GM18502 (cell line): ENCODE results near the gene SPINK14.
A peak's percentile ranks its signal among the peaks of the same experiment; 100 is the strongest.

ENCODE experiments used
- ATAC-seq: cut with Tn5 transposase; IDR thresholded peaks from one replicate; pipeline ENCODE4 v1.9.1; 2021; ENCODE audit warnings: mild to moderate bottlenecking; ENCODE audit not compliant: unreplicated experiment, poor library complexity

The SPINK14 gene

GRCh38 chr5:148168246-148168645 is at the start of gene SPINK14:
Gene SPINK14 (plus strand): TSS chr5:148168546. CDS start chr5:148169733, 1,187 bp downstream.
- no peak for ATAC-seq

DNA sequence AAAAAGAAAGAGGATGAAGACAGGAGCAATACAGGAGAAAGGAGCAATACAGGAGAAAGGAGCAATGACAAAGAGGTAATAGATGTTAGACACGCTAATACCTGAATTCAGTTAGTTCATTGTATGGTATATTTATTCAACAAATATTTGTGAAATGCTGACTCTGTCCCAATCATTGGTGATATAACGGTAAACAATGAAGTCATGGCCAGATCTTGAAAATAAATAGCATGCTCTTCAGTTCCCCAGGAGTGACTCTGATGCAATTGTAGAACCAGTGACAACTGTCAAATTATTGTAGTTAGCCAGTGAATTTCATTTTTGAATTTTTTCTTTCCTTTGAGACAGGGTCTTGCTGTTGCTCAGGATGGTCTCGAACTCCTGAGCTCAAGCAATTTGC is 48.0 kb upstream of the SPINK14 start:
- ATAC-seq = no peak

DNA sequence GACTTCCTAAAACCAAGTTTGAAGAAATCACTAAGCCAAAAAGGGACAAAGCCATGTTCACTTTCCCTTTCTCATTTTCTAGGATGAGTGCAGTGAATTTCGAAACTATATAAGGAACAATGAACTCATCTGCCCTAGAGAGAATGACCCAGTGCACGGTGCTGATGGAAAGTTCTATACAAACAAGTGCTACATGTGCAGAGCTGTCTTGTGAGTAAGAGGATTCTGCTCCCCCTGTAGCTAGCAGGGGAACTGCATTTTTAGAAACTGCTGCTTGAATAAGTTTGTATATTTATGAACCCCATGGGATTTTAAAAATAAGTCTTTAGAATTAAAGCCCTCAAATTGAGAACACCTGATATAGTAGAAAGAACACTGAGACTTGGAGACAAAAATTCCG is 42.7 kb upstream of the SPINK14 start:
- ATAC-seq = no peak

DNA sequence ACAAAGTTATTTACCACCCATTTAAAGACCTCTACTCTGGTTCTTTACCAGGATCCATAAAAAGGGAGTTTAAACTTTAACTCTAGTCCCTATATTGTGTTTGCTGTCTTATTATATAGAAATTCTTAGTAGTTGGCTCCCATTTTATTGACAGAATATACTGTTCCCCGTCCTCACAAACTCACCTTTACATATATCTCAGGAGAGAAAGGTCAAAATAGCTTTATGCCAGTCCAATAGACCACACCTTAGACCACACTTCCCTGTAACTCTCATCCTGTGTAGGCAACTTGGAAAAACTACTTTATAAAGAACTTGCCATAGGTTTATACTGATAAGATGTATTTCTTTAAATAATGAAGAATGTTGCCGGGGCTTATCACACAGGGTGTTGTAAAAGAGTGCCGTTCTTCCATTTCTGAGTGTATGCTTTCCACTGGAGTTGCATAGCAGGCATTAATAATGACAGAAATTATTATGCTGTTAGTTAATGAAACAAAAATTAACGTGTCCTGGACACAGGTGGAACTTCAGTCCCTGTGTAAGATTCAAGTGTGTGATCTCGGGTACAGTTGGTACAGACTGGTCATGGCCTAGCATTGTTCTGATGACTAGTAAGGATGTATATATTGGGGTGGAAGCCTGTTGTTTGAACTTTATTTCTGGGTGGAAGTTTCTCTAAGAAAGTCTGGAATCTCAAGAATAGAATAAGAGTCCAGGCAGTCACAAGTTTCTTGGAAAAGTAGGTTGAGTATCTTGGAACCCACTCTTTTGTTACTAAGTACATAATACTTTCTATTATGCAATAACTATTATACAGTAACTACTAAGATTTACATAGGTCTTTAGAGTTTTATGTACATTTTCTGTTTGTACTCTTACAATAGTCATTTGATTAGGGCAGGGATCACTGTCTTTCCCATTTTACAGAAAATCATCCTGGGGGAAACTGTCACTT is 33.0 kb upstream of the SPINK14 start:
- no peak for ATAC-seq

DNA sequence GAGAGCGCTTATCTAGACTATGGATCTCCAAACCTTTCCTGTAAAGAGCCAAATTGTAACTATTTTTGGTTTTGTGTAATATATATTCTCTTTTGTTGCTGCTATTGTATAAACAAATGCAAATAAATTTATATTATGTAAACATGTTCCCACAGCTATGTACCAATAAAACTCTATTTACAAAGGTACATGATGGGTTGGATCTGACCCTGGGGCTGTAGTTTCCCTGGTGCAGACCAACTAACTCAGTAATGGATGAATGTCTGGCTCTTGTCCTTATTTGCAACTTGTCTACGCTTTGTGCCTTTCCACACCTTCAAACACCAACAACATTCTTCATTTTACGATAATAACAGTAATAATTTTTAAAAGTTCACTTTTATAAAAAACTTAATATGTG is 27.5 kb upstream of the SPINK14 start:
- no peak for ATAC-seq

GRCh38 chr5:148141645-148142044 is 26.7 kb upstream of the SPINK14 start:
- ATAC-seq = no peak

- no peak for ATAC-seq
These were observed 22.4 kb upstream of the SPINK14 start for GRCh38 chr5:148145916-148146315.

GRCh38 chr5:148146487-148146886 is 21.9 kb upstream of the SPINK14 start:
- ATAC-seq = no peak

DNA sequence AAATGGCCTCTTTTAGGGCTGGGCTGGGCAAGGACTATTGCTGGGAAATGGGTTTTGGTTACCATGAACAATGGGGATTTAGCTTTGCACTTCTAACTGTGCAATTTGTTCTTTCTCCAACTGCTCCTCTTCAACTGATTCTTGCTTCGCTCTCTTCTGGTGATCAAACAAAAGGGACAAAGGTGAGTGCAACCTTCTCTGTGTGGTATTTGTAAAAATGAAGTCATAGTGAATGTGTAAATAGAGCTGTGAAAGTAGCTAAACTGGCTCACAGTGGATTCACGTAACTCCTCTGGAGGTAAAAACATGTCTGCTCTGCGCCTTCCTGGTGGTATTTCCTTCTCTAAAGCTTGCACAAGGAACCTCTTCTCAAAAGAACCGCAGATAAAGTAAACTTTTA is 20.9 kb upstream of the SPINK14 start:
- ATAC-seq = no peak

DNA sequence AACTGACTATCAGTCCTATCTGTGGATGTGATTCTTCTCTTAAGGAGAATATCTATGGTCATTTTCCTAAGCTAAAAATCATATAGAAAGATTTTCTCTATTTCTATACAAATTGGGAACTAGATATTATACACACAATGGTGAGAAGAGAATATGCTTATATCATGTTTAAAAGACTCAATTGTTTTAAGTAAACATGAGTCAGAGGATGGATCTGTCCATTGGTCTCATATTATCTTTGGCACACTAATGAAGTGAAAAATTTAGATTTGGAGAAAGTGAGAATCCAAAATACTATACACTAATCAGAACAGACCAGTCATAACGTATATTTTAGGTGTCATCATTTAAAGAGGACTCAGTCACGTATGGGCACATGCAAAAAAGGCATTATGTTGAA is 16.5 kb upstream of the SPINK14 start:
- ATAC-seq = no peak

DNA sequence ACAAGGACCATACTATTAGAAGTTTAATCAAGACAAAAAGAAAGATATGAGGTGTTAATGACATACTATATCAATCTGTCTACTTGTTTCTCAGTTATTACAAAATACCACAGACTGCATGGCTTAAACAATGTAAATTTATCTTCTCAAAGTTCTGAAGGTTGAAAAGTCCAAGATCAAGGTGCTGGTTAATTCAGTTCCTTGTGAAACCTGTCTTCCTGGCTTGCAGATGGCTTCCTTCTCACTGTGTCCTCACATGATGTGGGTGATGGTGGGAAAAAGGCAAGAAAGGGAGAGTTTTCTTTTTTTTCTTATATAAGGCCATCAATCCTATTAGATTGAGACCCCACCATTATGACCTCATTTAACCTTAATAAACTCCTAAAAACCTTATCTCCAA is 15.6 kb upstream of the SPINK14 start:
- no peak for ATAC-seq

GRCh38 chr5:148156609-148157008 is 11.7 kb upstream of the SPINK14 start:
- no peak for ATAC-seq

- ATAC-seq = no peak
These were observed 6.3 kb upstream of the SPINK14 start for GRCh38 chr5:148162038-148162437.

DNA sequence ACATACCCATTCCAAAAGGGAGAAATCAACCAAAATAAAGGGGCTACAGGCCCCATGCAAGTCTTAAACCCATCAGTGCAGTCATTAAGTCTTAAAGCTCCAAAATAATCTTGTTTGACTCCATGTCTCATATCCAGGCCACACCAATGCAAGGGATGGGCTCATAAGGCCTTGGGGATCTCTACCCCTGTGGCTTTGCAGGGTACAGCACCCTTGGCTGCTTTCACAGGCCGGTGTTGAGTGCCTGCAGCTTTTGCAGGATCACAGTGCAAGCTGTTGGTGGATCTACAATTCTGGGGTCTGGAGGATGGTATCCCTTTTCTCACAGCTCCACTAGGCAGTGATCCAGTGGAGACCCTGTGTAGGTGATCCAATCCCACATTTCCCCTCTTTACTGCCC is 5.0 kb upstream of the SPINK14 start:
- ATAC-seq = no peak

DNA sequence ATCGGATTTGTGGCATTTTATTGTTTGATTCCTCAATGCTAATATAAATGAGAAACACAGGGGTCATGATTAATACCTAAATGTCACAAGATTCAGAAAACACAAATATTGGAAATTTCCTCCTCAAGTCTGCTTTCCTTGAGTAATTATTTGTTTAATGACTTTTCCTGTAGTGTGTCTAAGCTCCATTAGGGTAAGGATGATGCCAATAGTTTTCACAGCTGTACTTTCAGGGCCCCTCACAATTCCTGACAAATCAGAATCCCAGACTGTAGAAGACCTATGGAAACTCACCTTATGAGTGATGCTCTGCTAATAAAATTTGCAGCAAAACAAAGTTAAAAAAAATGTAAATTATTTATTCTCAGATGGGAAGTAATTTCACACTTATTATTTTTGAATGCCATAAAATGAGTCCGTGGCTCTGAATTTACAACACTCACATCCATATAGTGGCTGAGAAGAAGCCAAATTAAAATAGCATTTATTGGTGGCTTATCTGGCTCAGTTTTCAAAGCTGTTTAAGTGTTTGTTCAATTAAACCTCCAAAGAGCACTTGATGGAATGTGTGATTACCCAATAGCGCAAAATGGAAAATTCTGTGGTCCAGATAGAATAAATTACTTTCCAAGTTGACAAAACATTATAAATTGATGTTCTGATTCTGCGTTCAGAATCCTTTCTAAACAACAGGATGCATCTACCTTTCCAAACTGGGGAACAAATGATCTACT is 1.6 kb upstream of the SPINK14 start:
- no peak for ATAC-seq

DNA sequence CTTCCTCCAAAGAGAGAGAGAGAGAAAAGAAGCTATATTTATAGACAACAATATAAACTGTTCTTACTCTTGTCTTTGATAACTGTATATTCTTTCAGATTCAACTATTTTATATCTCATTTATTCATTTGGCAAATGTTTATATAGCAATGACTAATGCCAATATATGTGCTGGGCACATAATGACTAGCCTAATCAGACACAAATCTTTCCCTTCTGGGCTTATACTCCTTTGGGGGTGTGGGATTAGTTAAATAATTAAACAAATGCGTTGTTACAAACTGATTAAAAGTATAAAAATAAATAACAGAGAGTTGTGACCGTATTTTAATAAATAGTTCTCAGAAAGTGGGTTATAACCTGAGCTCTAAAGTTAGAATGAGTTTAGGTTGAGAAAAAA is 4.0 kb downstream of the SPINK14 start:
- ATAC-seq = no peak

GRCh38 chr5:148176480-148176879 is 8.1 kb downstream of the SPINK14 start:
- ATAC-seq = no peak

DNA sequence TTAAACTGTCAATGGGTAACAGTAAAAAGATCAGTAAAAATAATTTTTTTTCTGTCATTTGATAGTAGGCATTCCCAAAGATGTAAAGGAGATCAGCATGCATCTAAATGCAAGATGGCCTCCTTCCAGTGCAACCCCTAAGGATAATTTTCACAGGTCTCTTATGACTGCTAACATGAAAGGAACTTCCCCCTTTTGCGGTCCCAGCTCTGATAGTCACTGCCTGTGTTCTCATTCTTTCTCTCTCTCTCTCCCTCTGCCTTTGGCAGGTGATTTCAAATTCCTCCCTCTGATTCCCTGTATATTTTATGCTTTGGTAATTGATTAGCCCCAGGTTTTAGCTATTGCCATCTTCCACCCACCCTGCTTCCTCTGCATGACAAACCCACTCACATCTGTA is 8.9 kb downstream of the SPINK14 start:
- ATAC-seq = no peak

GRCh38 chr5:148179234-148179824 is 11.0 kb downstream of the SPINK14 start:
- peak; percentile 87 for ATAC-seq

DNA sequence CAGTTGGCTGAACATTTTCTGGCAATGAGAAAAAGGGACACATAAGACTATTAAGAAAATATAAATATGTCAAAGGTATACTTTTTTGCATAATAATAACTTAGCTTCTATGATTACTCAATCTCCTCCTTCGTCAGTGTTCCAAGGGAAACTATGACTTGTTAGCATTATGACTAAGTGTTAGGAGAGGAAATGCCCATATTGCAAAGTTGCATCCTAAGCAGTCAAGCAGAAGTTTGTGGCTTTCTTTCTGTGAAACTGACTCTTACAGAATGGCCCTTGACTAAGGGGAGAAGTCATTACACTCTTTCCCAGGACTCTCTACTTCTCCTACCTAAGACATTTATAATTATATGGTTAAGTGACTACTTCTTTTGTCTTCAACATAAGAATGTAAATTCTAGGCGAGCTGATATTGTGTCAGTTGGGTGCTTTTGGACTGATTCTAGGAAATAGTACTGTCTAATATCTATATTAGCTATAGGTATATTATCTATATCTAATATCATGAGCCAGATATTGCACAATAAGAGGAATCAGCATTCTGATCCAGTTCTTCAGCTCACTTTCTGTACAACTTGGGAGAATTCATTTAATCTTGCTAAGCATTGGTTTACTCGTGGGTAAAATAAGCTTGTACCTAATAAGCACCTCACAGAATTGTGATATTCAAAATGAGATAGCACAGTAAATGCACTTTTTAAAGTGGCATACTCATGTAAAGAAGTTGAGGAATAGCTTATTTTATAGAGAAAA is 18.1 kb downstream of the SPINK14 start:
- ATAC-seq = peak; percentile 91
